H9 (cell line): ENCODE measurements around the gene RCOR3. TPM values are rescaled to one million over a fixed set of nuclear protein-coding genes. Genes with fewer than 3 reads are reported as not detected.

Experiments
- DNase-seq: peaks from one replicate; pipeline ENCODE4 v3.0.0-alpha.2; 2017
- H2AFZ ChIP-seq: one replicate; pipeline ENCODE4 v1.6.1; 2013; ENCODE audit warnings: mild to moderate bottlenecking, low read length, control low read depth, moderate library complexity
- H2AK5ac ChIP-seq: 2 replicates; pipeline ENCODE4 v1.6.1; 2013; ENCODE audit warnings: low read length, control low read depth, mixed read lengths; ENCODE audit not compliant: insufficient read length
- H2BK120ac ChIP-seq: one replicate; pipeline ENCODE4 v1.6.1; 2013; ENCODE audit warnings: low read depth, mild to moderate bottlenecking, low read length, control low read depth, inconsistent platforms; ENCODE audit not compliant: poor library complexity, severe bottlenecking
- H2BK12ac ChIP-seq: 2 replicates; pipeline ENCODE4 v1.6.1; 2013; ENCODE audit warnings: low read length, control low read depth, mixed read lengths, low read depth; ENCODE audit not compliant: insufficient read length
- H2BK15ac ChIP-seq: 2 replicates; pipeline ENCODE4 v1.6.1; 2013; ENCODE audit warnings: low read depth, low read length, control low read depth
- H2BK20ac ChIP-seq: one replicate; pipeline ENCODE4 v1.6.1; 2013; ENCODE audit warnings: low read depth, mild to moderate bottlenecking, low read length, control low read depth, inconsistent platforms; ENCODE audit not compliant: poor library complexity, severe bottlenecking
- H2BK5ac ChIP-seq: 2 replicates; pipeline ENCODE4 v1.6.1; 2013; ENCODE audit warnings: low read length, control low read depth, mixed read lengths; ENCODE audit not compliant: insufficient read length
- H3K14ac ChIP-seq: 2 replicates; pipeline ENCODE4 v1.6.1; 2013; ENCODE audit warnings: low read length, control low read depth; ENCODE audit not compliant: insufficient read depth
- H3K18ac ChIP-seq: 2 replicates; pipeline ENCODE4 v1.6.1; 2013; ENCODE audit warnings: low read depth, mild to moderate bottlenecking, mixed read lengths, low read length, control low read depth; ENCODE audit not compliant: insufficient read length
- H3K23ac ChIP-seq: 2 replicates; pipeline ENCODE4 v1.6.1; 2013; ENCODE audit warnings: low read length, control low read depth, mixed read lengths, low read depth; ENCODE audit not compliant: insufficient read length
- H3K23me2 ChIP-seq: 2 replicates; pipeline ENCODE4 v1.6.1; 2013; ENCODE audit warnings: low read depth, mild to moderate bottlenecking, mixed read lengths, low read length, control low read depth; ENCODE audit not compliant: insufficient read length, poor library complexity, severe bottlenecking
- H3K27ac ChIP-seq: 2 replicates; pipeline ENCODE4 v1.5.1; 2013; ENCODE audit warnings: low read length, control low read depth, mixed read lengths, low read depth; ENCODE audit not compliant: insufficient read length
- H3K27me3 ChIP-seq: 2 replicates; pipeline ENCODE4 v1.6.1; 2013; ENCODE audit warnings: low read length, control low read depth, inconsistent platforms; ENCODE audit not compliant: insufficient read depth
- H3K4ac ChIP-seq: 2 replicates; pipeline ENCODE4 v1.6.1; 2013; ENCODE audit warnings: low read depth, mild to moderate bottlenecking, control low read depth, inconsistent platforms, low read length, moderate library complexity
- H3K4me1 ChIP-seq: 2 replicates; pipeline ENCODE4 v1.6.1; 2013; ENCODE audit warnings: low read length, control low read depth, inconsistent platforms; ENCODE audit not compliant: insufficient read depth
- H3K4me2 ChIP-seq: 2 replicates; pipeline ENCODE4 v1.6.1; 2013; ENCODE audit warnings: low read length, control low read depth, mixed read lengths; ENCODE audit not compliant: insufficient read length, insufficient read depth
- H3K56ac ChIP-seq: 2 replicates; pipeline ENCODE4 v1.6.1; 2013; ENCODE audit warnings: low read depth, mild to moderate bottlenecking, mixed read lengths, low read length, control low read depth; ENCODE audit not compliant: insufficient read length
- H3K79me1 ChIP-seq: 2 replicates; pipeline ENCODE4 v1.6.1; 2013; ENCODE audit warnings: low read depth, mild to moderate bottlenecking, moderate library complexity, low read length, control low read depth, inconsistent platforms; ENCODE audit not compliant: insufficient read depth, poor library complexity, severe bottlenecking
- H3K79me2 ChIP-seq: 2 replicates; pipeline ENCODE4 v1.6.1; 2013; ENCODE audit warnings: low read length, control low read depth, inconsistent platforms; ENCODE audit not compliant: insufficient read depth
- H3K9ac ChIP-seq: 2 replicates; pipeline ENCODE4 v1.6.1; 2013; ENCODE audit warnings: low read length, control low read depth, mixed read lengths; ENCODE audit not compliant: insufficient read length; ENCODE audit errors: extremely low read depth
- H3K9me3 ChIP-seq: one replicate; pipeline ENCODE4 v1.6.1; 2013; ENCODE audit warnings: low read depth, low read length, inconsistent platforms; ENCODE audit not compliant: control insufficient read depth
- H3T11ph ChIP-seq: one replicate; pipeline ENCODE4 v1.6.1; 2013; ENCODE audit warnings: mild to moderate bottlenecking, low read length, control low read depth, inconsistent platforms
- H4K20me1 ChIP-seq: one replicate; pipeline ENCODE4 v1.6.1; 2013; ENCODE audit not compliant: control insufficient read depth, insufficient read length, insufficient read depth
- H4K5ac ChIP-seq: 2 replicates; pipeline ENCODE4 v1.6.1; 2013; ENCODE audit warnings: low read depth, mild to moderate bottlenecking, mixed read lengths, low read length, control low read depth; ENCODE audit not compliant: insufficient read length
- H4K8ac ChIP-seq: replicated peaks from 2 replicates; pipeline ENCODE4 v1.6.1; 2013; ENCODE audit warnings: low read length, control low read depth, mixed read lengths, low read depth; ENCODE audit not compliant: insufficient read length
- H4K91ac ChIP-seq: 2 replicates; pipeline ENCODE4 v1.6.1; 2013; ENCODE audit warnings: low read depth, mild to moderate bottlenecking, moderate library complexity, mixed read lengths, low read length, control low read depth; ENCODE audit not compliant: insufficient read length
- H3K27ac Mint-ChIP-seq, 3 experiments: 2 replicates in 2 of 3; 3 replicates in 1 of 3; pipeline ENCODE4 v1.8.0; 2020 to 2021; ENCODE audit warnings: mixed read lengths in 3 of 3, mild to moderate bottlenecking in 1 of 3, moderate library complexity in 1 of 3
- H3K27me3 Mint-ChIP-seq: 2 replicates; pipeline ENCODE4 v1.8.0; 2021; ENCODE audit warnings: low read depth, mild to moderate bottlenecking, moderate library complexity, mixed read lengths
- H3K36me3 Mint-ChIP-seq, 3 experiments: 2 replicates in 2 of 3; 3 replicates in 1 of 3; pipeline ENCODE4 v1.8.0; 2020 to 2021; ENCODE audit warnings: low read depth in 3 of 3, mixed read lengths in 3 of 3; ENCODE audit not compliant: insufficient read depth in 1 of 3
- H3K4me1 Mint-ChIP-seq, 2 experiments: 2 replicates each; pipeline ENCODE4 v1.8.0; 2020; ENCODE audit warnings: mixed read lengths in 2 of 2
- H3K4me3 Mint-ChIP-seq, 2 experiments: 2 replicates in 1 of 2; 3 replicates in 1 of 2; pipeline ENCODE4 v1.8.0; 2020 to 2021; ENCODE audit warnings: mild to moderate bottlenecking in 2 of 2, mixed read lengths in 2 of 2, moderate library complexity in 1 of 2
- H3K9me3 Mint-ChIP-seq, 2 experiments: 2 replicates in 1 of 2; 3 replicates in 1 of 2; pipeline ENCODE4 v1.8.0; 2020; ENCODE audit warnings: mild to moderate bottlenecking in 2 of 2, mixed read lengths in 2 of 2, moderate library complexity in 1 of 2
- CTCF ChIP-seq: fragments of 200-600 bp; sonication (generic); conservative IDR thresholded peaks from 3 replicates; pipeline ENCODE4 v1.8.0; 2021; ENCODE audit warnings: antibody characterized with exemption, mild to moderate bottlenecking
- whole genome bisulfite sequencing: extraction: QIAGEN DNeasy Blood & Tissue Kit; methylation state at CpG from one replicate; pipeline ENCODE4 v1.1.7; 2013; ENCODE audit warnings: missing lambda C conversion rate, low lambda C conversion rate, mixed read lengths; ENCODE audit not compliant: insufficient read length; ENCODE audit errors: extremely low coverage; 5-methylcytosine and 5-hydroxymethylcytosine counted together
- total RNA-seq: library from RNA; stranded (reverse); gene quantifications from 2 replicates; pipeline ENCODE4 v1.2.1, GENCODE V29; 2021

RCOR3 gene
- total RNA-seq, 1 experiment from 2014 or later = 37.2 TPM

- no peak overlapping the region for H2BK20ac ChIP-seq
- H3K4ac ChIP-seq = no peak overlapping the region
- no peak overlapping the region for H4K5ac ChIP-seq
- H3T11ph ChIP-seq = no peak overlapping the region
- no CpG with 5 or more reads among the region's 7 CpGs for WGBS
- no peak overlapping the region for H3K56ac ChIP-seq
- H3K4me1 Mint-ChIP-seq = no peaks in the 10 kb centered on the region
- no peak overlapping the region for H2BK15ac ChIP-seq
- H4K8ac ChIP-seq = no peak overlapping the region
- no peak overlapping the region for H3K9ac ChIP-seq
- H3K23me2 ChIP-seq = no peaks in the 10 kb centered on the region
- H3K36me3 Mint-ChIP-seq = peaks cover 8 to 30% (median 27%) of the 10 kb centered on the region in 3 experiments; a peak in 6 of 7 replicates
- H3K79me2 ChIP-seq = no peaks in the 10 kb centered on the region
- DNase-seq = no peak
- TF ChIP-seq CTCF = no peak
- H2AK5ac ChIP-seq = no peak overlapping the region
- no peak overlapping the region for H3K23ac ChIP-seq
- H2AFZ ChIP-seq = no peak overlapping the region
- H4K91ac ChIP-seq = no peak overlapping the region
- no peak overlapping the region for H3K14ac ChIP-seq
- H3K27ac ChIP-seq = no peak overlapping the region
- no peak overlapping the region for H3K4me2 ChIP-seq
- no peaks in the 10 kb centered on the region for H3K79me1 ChIP-seq
- no peak overlapping the region for H2BK12ac ChIP-seq
- no peaks in the 10 kb centered on the region for H3K9me3 Mint-ChIP-seq
- H3K18ac ChIP-seq = no peak overlapping the region
- H3K27ac Mint-ChIP-seq = no peak overlapping the region
- no peaks in the 10 kb centered on the region for H3K4me1 ChIP-seq
- H3K4me3 Mint-ChIP-seq = no peak overlapping the region
- H2BK5ac ChIP-seq = no peak overlapping the region
- H3K27me3 ChIP-seq = no peaks in the 10 kb centered on the region
- no peak overlapping the region for H2BK120ac ChIP-seq
- H4K20me1 ChIP-seq = no peaks in the 10 kb centered on the region
- no peaks in the 10 kb centered on the region for H3K9me3 ChIP-seq
- no peaks in the 10 kb centered on the region for H3K27me3 Mint-ChIP-seq
Measured at GRCh38 chr1:211267204-211267857, 8.2 kb downstream of the RCOR3 start.
